Measurements from ENCODE around the gene DUSP14. TPM values are rescaled to one million over a fixed set of nuclear protein-coding genes. Genes with fewer than 3 reads are reported as not detected.

Gene DUSP14
- total and polyA plus RNA-seq, 11 donors = 9.9 to 39.1 (median 16.5) TPM

DNA sequence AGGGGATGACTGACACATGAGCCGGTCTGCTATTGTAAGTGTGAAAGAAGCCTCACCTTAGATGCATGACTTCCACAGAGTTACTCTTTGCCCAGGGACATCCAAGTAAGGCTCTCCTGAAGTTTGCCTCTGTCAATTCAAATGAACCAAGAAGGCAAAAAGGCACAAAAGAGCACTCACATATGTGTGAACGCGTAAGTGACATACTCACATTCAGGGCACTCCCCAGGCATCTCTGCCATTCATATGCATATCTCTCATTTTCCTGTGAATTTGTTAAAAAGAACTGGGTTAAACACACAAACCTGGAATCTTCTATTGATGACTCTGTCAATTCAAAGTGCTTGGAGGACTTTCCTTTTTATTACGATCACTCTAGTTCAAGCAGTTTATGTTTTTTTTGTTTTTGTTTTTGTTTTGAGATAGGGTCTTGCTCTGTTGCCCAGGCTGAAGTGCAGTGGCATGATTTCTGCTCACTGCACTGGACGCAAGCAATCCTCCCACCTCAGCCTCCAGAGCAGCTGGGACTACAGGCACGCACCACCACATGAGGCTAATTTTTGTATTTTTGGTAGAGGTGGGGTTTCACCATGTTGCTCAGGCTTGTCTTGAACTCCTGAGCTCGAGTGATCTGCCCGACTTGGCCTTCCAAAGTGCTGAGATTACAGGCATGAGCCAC is 49.4 kb downstream of the DUSP14 start:
- ATAC-seq (no peak), DNase-seq (no peak)
- TF ChIP-seq POLR2A (IDR thresholded peaks at IDR 0.05) (no peak), CTCF (IDR thresholded peaks at IDR 0.05) (no peak)
- H3K27ac ChIP-seq = no peak overlapping the region
- no peaks in the 10 kb centered on the region for H3K4me1 ChIP-seq
- 95 to 96% (median 96%) methylated on average over 8 of the region's 8 CpGs for WGBS, 4 donors
- H3K9me3 ChIP-seq = no peaks in the 10 kb centered on the region
- H3K27me3 ChIP-seq = no peaks in the 10 kb centered on the region
- H3K36me3 ChIP-seq = peaks cover 0 to 100% (median 89%) of the 10 kb centered on the region in 9 donors
- no peak overlapping the region for H3K4me3 ChIP-seq
- intact Hi-C loops (cut with DNase I) = no loop called here

DNA sequence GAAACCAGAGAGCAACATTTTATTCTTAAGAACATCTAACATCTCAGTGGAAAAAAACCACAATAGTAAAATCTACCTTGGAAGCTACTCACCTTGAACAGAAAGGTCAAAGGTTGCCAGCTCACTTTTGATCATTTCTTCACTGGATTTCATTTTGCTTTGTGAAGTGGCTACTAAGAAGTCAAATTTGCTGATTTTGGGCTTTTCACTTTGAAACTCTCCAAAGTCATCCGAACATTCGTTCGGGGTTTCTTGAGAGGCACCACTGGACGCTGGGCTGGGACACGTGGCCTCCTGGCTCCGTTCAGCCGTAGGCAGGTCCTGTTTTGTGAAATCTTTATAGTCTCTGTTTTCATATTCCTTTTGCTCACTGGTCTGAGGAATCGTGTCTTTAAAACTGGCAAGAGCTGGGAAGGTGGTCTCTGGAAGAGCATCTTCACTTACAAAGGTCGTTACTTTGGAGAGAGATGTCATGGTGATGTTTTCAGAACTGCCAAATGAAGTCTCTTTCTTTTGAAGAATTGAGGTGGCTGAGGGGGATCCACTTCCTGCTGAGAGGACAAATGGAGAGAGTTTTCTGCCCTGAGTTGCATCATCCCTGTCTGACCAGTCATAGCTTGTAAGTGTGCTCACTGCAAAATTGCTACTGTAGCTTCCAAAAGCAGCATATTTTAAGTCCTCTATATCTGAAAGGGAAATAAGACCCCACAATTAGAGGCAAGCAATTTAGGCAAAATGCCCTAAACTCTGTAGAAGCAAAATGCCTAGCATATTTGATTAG is 52.4 kb downstream of the DUSP14 start:
- 84 to 95% (median 92%) methylated on average over 9 of the region's 9 CpGs for WGBS, 4 donors
- no peak for DNase-seq
- Histone ChIP-seq H3K4me1 (peaks cover 0 to 19% (median 9%) of the 10 kb centered on the region in 12 donors), H3K27ac (no peak overlapping the region), H3K9me3 (no peaks in the 10 kb centered on the region), H3K4me3 (no peak overlapping the region), H3K27me3 (no peaks in the 10 kb centered on the region), H3K36me3 (peaks cover 0 to 75% (median 60%) of the 10 kb centered on the region in 9 donors)
- ATAC-seq = no peak
- TF ChIP-seq CTCF (IDR thresholded peaks at IDR 0.05) = no peak
- TF ChIP-seq POLR2A (IDR thresholded peaks at IDR 0.05) = no peak
- intact Hi-C loops (cut with DNase I) = no loop called here

DNA sequence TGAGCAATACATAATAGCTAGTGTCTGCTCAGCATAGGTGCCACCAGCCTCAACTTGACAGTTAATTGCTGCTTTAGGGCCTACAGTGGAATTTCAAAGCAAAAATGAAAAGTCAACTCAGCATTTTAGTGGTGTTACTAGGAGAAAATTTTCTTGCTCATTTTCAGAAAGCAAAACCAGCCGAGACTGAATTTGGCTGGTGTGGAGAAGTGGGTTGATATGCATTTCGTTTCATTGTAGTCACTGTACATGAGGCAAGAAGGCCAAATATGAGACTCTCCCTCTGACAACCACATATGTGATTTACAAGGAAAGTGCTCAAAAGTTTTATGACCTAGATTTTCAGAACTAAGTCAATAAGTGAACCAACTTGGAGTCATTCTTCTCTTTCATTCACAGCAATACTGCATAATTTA is 54.0 kb downstream of the DUSP14 start:
- TF ChIP-seq CTCF (IDR thresholded peaks at IDR 0.05) = no peak
- no peak for TF ChIP-seq POLR2A (IDR thresholded peaks at IDR 0.05)
- no peak for ATAC-seq
- WGBS, 4 donors = 86 to 94% (median 90%) methylated on average over 2 of the region's 2 CpGs

GRCh38 chr17:37545486-37545885 is 55.8 kb downstream of the DUSP14 start:
- no peak for ATAC-seq
- H3K4me3 ChIP-seq = no peak overlapping the region
- intact Hi-C loops (cut with DNase I) = no loop called here
- H3K9me3 ChIP-seq = no peaks in the 10 kb centered on the region
- TF ChIP-seq POLR2A (IDR thresholded peaks at IDR 0.05) = no peak
- no peak for TF ChIP-seq CTCF (IDR thresholded peaks at IDR 0.05)
- no peaks in the 10 kb centered on the region for H3K27me3 ChIP-seq
- peaks cover 0 to 48% (median 25%) of the 10 kb centered on the region in 12 donors for H3K4me1 ChIP-seq
- no peak for DNase-seq
- H3K36me3 ChIP-seq = peaks cover 0 to 47% (median 26%) of the 10 kb centered on the region in 9 donors
- 92 to 95% (median 94%) methylated on average over 2 of the region's 2 CpGs for WGBS, 4 donors
- no peak overlapping the region for H3K27ac ChIP-seq

More for the DNA sequence above, 54.0 kb downstream of the DUSP14 start:
- no peak for DNase-seq
- Histone ChIP-seq H3K27me3 (no peaks in the 10 kb centered on the region), H3K9me3 (no peaks in the 10 kb centered on the region), H3K27ac (no peak overlapping the region), H3K4me1 (peaks cover 0 to 33% (median 18%) of the 10 kb centered on the region in 12 donors), H3K36me3 (peaks cover 0 to 59% (median 44%) of the 10 kb centered on the region in 9 donors), H3K4me3 (no peak overlapping the region)
- intact Hi-C loops (cut with DNase I) = no loop called here
